CD4-positive, alpha-beta T cell treated with Interleukin-10 for 1 hour (primary cell): ENCODE results near the gene ATP6V0E1.
A peak's percentile ranks its signal among the peaks of the same experiment; 100 is the strongest.
"Not testable (repeated sequence)": the region's sequence is repeated elsewhere in the genome, so short reads cannot be mapped to it uniquely, and the experiment has no call there.

Experiments used
- DNase-seq: peaks from one replicate; pipeline ENCODE4 v3.0.0-alpha.2; 2020

The ATP6V0E1 gene

GRCh38 chr5:173010021-173010420 is 26.4 kb downstream of the ATP6V0E1 start:
- DNase-seq: no peak

GRCh38 chr5:173010547-173011464 is 27.2 kb downstream of the ATP6V0E1 start:
- no peak for DNase-seq

GRCh38 chr5:173011566-173011965 is 28.0 kb downstream of the ATP6V0E1 start:
- no peak for DNase-seq

- DNase-seq: no peak
Measured at GRCh38 chr5:173012882-173013281, 29.3 kb downstream of the ATP6V0E1 start.

- no peak for DNase-seq
Measured at GRCh38 chr5:173014671-173015070, 31.1 kb downstream of the ATP6V0E1 start.

- no peak for DNase-seq
Measured at GRCh38 chr5:173015192-173015591, 31.6 kb downstream of the ATP6V0E1 start.

GRCh38 chr5:173015598-173016455 is 32.3 kb downstream of the ATP6V0E1 start:
- DNase-seq: no peak

GRCh38 chr5:173016598-173017046 is 33.1 kb downstream of the ATP6V0E1 start:
- no peak for DNase-seq

GRCh38 chr5:173017087-173017486 is 33.5 kb downstream of the ATP6V0E1 start:
- not testable (repeated sequence) for DNase-seq

GRCh38 chr5:173018358-173018757 is 34.8 kb downstream of the ATP6V0E1 start:
- no peak for DNase-seq

GRCh38 chr5:173020154-173020581 is 36.6 kb downstream of the ATP6V0E1 start:
- no peak for DNase-seq

- DNase-seq: no peak
Measured at GRCh38 chr5:173020643-173021042, 37.1 kb downstream of the ATP6V0E1 start.

GRCh38 chr5:173025651-173026050 is 42.1 kb downstream of the ATP6V0E1 start:
- DNase-seq: no peak

- DNase-seq: no peak
Measured at GRCh38 chr5:173027905-173028304, 44.3 kb downstream of the ATP6V0E1 start.

- DNase-seq: no peak
Measured at GRCh38 chr5:173028811-173029327, 45.3 kb downstream of the ATP6V0E1 start.

- no peak for DNase-seq
Measured at GRCh38 chr5:173029499-173029921, 45.9 kb downstream of the ATP6V0E1 start.

GRCh38 chr5:173032096-173032495 is 48.5 kb downstream of the ATP6V0E1 start:
- DNase-seq: not testable (repeated sequence)

- no peak for DNase-seq
Measured at GRCh38 chr5:173032730-173033129, 49.2 kb downstream of the ATP6V0E1 start.

GRCh38 chr5:173033923-173034322 is 50.4 kb downstream of the ATP6V0E1 start:
- no peak for DNase-seq

GRCh38 chr5:173035904-173036707 is 52.5 kb downstream of the ATP6V0E1 start:
- peak; percentile 16 for DNase-seq

GRCh38 chr5:173039188-173039587 is 55.6 kb downstream of the ATP6V0E1 start:
- DNase-seq: no peak

GRCh38 chr5:173039964-173040363 is 56.4 kb downstream of the ATP6V0E1 start:
- DNase-seq: no peak
